Measurements from ENCODE around the gene HRG. TPM values are rescaled to one million over a fixed set of nuclear protein-coding genes. Genes with fewer than 3 reads are reported as not detected.

The HRG gene
- total RNA-seq, 4 donors from 2014 or later = not detected

DNA sequence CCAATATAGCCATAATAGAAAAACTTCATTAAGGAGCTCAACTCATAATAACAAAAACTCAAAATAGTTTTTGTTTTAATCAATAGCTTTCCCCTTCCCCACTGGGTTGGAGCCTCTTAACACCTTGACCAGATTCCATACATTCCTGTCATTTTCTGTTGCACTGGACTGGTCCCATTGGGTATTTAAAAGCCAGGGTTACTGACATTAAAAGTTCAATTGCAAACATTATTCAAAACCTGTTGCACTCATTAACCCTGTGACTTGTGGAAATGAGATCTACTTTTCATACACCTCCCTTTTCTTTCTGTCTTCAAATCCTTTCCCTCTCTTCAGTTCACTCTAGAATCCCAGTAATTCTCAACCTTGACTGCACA, 1.7 kb upstream of the HRG start:
- TF ChIP-seq CTCF (IDR thresholded peaks at IDR 0.05) (no peak), POLR2A (IDR thresholded peaks at IDR 0.05) (no peak)
- intact Hi-C loops (cut with DNase I) = no loop called here
- DNase-seq = no peak
- Histone ChIP-seq H3K27ac (no peak overlapping the region), H3K27me3 (peaks cover 0 to 14% (median 0%) of the 10 kb centered on the region in 4 donors), H3K4me1 (no peaks in the 10 kb centered on the region), H3K9me3 (no peaks in the 10 kb centered on the region), H3K36me3 (no peaks in the 10 kb centered on the region), H3K4me3 (no peak overlapping the region)

DNA sequence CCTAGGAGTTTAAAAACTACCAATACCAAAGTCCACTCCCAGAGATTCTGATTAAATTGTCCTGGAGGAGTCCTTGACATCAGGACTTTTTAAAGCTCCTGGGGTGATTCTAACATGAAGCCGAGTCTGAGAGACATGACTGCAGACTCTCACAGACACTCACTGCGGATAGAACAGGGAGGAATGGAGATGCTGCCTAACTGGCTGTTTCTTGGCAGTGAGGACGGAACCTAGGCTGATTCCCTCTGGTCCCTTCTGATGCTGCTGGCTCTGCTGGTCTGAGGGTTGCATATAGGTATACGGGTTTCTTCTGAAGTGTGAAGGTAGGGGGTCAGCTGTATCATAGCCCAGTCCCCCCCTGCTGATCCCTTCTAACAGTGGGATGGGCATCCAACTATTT, 1.3 kb upstream of the HRG start:
- no peaks in the 10 kb centered on the region for H3K36me3 ChIP-seq
- H3K27ac ChIP-seq = no peak overlapping the region
- no peak for DNase-seq
- intact Hi-C loops (cut with DNase I) = no loop called here
- no peak overlapping the region for H3K4me3 ChIP-seq
- peaks cover 0 to 14% (median 0%) of the 10 kb centered on the region in 4 donors for H3K27me3 ChIP-seq
- H3K9me3 ChIP-seq = no peaks in the 10 kb centered on the region
- WGBS, 2 donors = 78 to 83% methylated on average over 3 to 4 of the region's 4 CpGs
- TF ChIP-seq POLR2A (IDR thresholded peaks at IDR 0.05) = no peak
- TF ChIP-seq CTCF (IDR thresholded peaks at IDR 0.05) = no peak
- H3K4me1 ChIP-seq = no peaks in the 10 kb centered on the region

DNA sequence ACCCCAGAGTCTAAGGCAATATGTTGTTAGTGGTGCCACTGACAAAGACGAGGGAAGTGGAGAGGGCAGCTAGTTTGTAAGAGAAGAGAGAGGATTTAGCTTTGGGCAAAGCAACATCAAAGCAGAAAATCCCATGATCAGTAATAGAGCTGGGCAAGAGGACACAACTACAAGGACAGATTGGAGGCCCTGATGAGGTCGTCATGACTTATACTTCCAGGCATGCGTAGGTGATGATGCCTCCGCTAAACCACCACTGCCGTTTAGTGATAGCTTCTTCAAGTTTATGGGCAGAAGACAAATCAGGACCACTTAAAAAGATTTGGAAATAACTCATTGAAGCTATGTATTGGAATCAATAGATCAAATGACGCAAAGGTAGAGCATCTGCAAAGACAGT, 2.6 kb downstream of the HRG start:
- DNase-seq = no peak
- Histone ChIP-seq H3K27me3 (peaks cover 0 to 23% (median 0%) of the 10 kb centered on the region in 4 donors), H3K4me3 (no peak overlapping the region), H3K27ac (no peak overlapping the region), H3K36me3 (no peaks in the 10 kb centered on the region), H3K4me1 (peaks cover 0 to 6% (median 0%) of the 10 kb centered on the region in 3 donors), H3K9me3 (no peaks in the 10 kb centered on the region)
- TF ChIP-seq POLR2A (IDR thresholded peaks at IDR 0.05) (no peak), CTCF (IDR thresholded peaks at IDR 0.05) (no peak)
- intact Hi-C loops (cut with DNase I) = no loop called here
- 76 to 78% methylated on average over 6 of the region's 6 CpGs for WGBS, 2 donors

DNA sequence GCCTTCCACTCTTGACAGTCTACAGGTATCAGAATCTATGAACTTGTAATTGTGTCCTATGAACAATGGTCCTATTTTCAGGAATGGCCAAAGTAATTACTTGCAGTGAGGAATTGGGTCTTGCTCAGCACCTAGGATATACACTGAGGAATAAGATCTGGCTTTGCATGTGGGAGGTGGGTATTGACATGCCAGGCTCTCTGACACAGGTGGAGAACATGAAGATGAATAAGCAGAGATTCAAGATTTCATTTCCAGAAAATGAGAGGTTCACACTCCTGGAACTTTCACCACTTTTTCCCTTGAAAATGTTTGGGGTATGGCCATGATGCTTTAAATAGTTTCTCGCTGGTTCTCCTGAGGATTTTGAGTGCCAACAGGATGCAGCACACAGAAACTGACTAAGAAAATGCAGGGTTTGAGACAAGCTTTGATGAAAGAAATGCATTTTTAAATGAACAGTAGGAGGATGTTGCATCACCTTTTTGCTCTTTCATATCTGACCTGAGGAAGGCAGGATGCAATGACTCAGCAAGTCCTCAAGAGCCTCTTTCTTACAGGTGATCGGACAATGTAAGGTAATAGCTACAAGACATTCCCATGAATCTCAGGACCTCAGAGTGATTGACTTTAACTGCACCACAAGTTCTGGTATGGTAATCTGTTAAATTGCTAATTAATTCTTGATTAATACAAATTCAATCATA, 3.7 kb downstream of the HRG start:
- peaks cover 0 to 6% (median 0%) of the 10 kb centered on the region in 3 donors for H3K4me1 ChIP-seq
- DNase-seq = no peak
- H3K36me3 ChIP-seq = no peaks in the 10 kb centered on the region
- H3K4me3 ChIP-seq = no peak overlapping the region
- intact Hi-C loops (cut with DNase I) = no loop called here
- TF ChIP-seq CTCF (IDR thresholded peaks at IDR 0.05) (no peak), POLR2A (IDR thresholded peaks at IDR 0.05) (no peak)
- WGBS, 2 donors = 41 to 59% methylated on average over 2 of the region's 2 CpGs
- H3K27me3 ChIP-seq = peaks cover 0 to 28% (median 0%) of the 10 kb centered on the region in 4 donors
- no peaks in the 10 kb centered on the region for H3K9me3 ChIP-seq
- no peak overlapping the region for H3K27ac ChIP-seq

DNA sequence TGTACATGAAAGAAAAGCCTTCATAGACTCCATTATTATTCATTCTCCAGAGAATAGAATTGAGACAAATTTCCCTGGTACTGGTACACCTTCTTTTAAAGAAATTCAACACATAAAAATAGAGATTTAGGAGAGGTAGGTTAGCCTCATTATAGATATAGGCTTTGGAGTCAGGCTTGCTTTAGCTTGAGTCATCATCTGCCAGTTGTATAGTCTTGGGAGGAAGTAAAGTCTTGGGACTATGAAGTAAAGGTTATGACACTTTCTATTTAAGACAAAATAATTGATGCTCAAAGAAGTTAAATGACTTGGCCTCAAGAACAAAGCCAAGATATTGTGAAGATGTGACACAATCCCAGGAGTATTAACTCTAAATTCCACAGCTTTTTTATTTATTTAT, 4.3 kb downstream of the HRG start:
- Histone ChIP-seq H3K36me3 (no peaks in the 10 kb centered on the region), H3K9me3 (no peaks in the 10 kb centered on the region), H3K27ac (no peak overlapping the region), H3K4me3 (no peak overlapping the region), H3K4me1 (peaks cover 0 to 6% (median 0%) of the 10 kb centered on the region in 3 donors), H3K27me3 (peaks cover 0 to 30% (median 0%) of the 10 kb centered on the region in 4 donors)
- intact Hi-C loops (cut with DNase I) = no loop called here
- TF ChIP-seq CTCF (IDR thresholded peaks at IDR 0.05) (no peak), POLR2A (IDR thresholded peaks at IDR 0.05) (no peak)
- DNase-seq = no peak

Data from esophagus squamous epithelium (tissue), 5 donors.